ENCODE results near the gene AUTS2. TPM values are rescaled to one million over a fixed set of nuclear protein-coding genes. Genes with fewer than 3 reads are reported as not detected.

AUTS2 gene
- total RNA-seq, 2 donors from 2014 or later: 0.53 to 2.2 TPM

DNA sequence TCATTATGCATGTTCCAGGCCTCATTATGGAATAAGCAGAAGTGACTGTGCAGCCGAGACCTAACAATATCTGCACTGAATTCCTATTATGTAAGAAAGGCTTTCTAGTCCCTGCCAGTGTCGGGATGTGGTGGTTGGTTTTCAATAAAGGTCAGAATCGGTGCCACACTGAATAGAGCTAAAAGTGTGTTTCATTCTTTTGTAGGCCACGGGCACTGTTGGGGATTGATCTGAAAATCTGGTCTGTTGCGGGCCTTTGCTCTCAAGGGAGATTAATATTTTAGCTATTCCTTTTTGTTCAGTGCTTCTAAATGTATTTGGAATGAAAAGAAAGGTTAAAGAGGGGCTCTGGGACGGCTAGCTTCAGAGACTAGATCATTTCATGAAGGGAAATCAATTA lies 974.3 kb downstream of the AUTS2 start:
- H3K9me3 Mint-ChIP-seq: peaks cover 0 to 8% of the 10 kb centered on the region in 2 donors
- DNase-seq (ENCODE audit: low spot score in 2 of 2) (no peak), ATAC-seq (no peak)
- H3K27ac Mint-ChIP-seq: no peak overlapping the region
- no peaks in the 10 kb centered on the region for H3K36me3 Mint-ChIP-seq

DNA sequence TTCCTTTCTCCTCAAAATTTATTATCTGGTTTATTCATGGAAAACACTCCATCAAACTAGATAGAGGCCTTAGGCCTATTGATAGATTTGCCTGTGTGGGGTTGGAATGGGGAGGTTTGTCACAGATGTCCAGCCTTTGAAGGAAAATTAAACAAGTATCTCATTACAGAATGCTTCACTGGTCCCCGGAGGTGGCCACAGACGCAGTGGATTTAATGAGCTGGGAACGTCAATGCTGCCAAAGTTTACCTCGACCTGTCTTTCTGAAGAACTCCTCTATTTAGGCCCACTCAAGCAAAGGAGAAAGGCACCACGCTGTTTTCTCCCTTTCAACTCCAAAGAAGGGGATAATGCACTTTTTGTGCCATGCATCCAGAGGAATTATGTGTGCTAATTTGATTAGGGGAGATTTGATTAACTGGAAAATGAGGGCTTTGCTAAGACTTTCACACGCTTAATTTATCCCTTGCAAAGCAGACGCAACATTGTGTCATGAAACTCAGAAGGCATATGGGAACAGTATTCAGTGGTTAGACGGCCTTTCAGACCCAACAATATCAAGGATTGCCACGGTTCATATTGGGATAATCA lies 974.9 kb downstream of the AUTS2 start:
- ATAC-seq: no peak
- Mint-ChIP-seq H3K9me3 (peaks cover 0 to 8% of the 10 kb centered on the region in 2 donors), H3K27ac (no peak overlapping the region), H3K36me3 (no peaks in the 10 kb centered on the region)
- DNase-seq (ENCODE audit: low spot score in 2 of 2): no peak

DNA sequence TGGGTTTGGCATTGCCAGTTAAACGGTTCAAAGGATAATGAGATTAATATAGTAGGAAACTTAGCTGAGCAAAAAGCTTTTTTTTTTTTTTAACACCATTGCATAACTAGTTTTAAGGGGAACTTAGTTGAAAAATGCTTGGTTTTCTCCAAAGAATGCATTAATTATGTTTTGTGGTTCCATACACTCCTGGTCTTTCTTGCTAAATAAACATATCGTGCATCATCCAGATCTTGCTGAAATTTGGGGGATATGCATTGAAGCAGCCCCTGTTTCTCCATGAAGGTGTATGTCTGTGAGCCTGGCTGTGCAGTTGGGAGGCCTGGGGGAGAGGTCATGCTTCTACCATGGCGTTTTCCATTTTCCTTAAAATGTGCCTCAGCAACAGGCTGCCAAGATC lies 975.4 kb downstream of the AUTS2 start:
- Mint-ChIP-seq H3K36me3 (no peaks in the 10 kb centered on the region), H3K27ac (no peak overlapping the region), H3K9me3 (peaks cover 0 to 8% of the 10 kb centered on the region in 2 donors)
- no peak for DNase-seq (ENCODE audit: low spot score in 2 of 2)
- no peak for ATAC-seq

GRCh38 chr7:70574314-70574834 lies 976.1 kb downstream of the AUTS2 start:
- Mint-ChIP-seq H3K36me3 (no peaks in the 10 kb centered on the region), H3K27ac (no peak overlapping the region), H3K9me3 (peaks cover 0 to 8% of the 10 kb centered on the region in 2 donors)
- ATAC-seq (no peak), DNase-seq (ENCODE audit: low spot score in 2 of 2) (no peak)

DNA sequence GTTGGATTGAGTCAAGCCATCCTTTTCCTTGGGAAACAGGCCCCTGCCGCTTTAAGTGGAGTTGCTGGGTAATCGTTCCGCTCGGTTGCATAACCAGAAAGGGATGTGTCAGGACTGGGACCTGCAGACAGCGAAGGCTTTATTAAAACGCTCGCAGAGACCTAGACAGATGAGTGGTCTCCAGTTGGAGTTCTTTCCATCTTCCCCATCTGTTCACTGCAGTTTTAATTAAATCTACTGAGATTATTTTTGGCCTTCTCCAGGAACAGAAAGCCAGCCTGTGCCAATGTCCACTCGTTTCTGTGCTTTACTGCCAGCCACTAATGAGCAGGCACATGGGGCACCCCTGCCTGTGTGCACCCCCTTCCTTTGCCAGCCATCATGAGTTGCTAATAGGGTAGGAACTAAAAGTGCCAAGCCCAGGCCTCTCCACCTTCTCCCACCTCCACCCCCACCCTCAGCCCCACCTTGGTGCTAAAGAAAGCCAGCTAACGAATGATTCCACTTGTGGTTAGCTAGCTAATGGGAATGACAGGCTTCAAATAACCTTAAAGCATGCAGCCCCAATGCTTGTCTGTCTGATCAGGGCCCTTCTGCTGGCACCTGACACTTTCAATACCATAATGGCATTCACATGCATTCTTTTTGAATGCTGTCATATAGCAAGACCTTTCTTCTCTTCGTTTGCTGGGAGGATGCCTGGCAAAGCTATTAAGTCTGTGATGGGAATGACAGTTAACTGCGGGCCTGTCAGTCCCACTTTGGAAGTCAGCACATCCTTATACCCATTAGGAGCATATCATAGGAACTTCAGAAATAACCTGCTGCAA lies 976.9 kb downstream of the AUTS2 start:
- H3K9me3 Mint-ChIP-seq: peaks cover 0 to 11% of the 10 kb centered on the region in 2 donors
- H3K27ac Mint-ChIP-seq: no peak overlapping the region
- DNase-seq (ENCODE audit: low spot score in 2 of 2) (no peak), ATAC-seq (no peak)
- no peaks in the 10 kb centered on the region for H3K36me3 Mint-ChIP-seq

- H3K9me3 Mint-ChIP-seq: peaks cover 0 to 6% of the 10 kb centered on the region in 2 donors
- DNase-seq (ENCODE audit: low spot score in 2 of 2) (no peak), ATAC-seq (no peak)
- H3K36me3 Mint-ChIP-seq: no peaks in the 10 kb centered on the region
- no peak overlapping the region for H3K27ac Mint-ChIP-seq
These were observed 978.8 kb downstream of the AUTS2 start for GRCh38 chr7:70577078-70577477.

- no peak for ATAC-seq
- no peak for DNase-seq (ENCODE audit: low spot score in 2 of 2)
- peaks cover 0 to 6% of the 10 kb centered on the region in 2 donors for H3K9me3 Mint-ChIP-seq
- H3K36me3 Mint-ChIP-seq: no peaks in the 10 kb centered on the region
- no peak overlapping the region for H3K27ac Mint-ChIP-seq
These were observed 979.9 kb downstream of the AUTS2 start for GRCh38 chr7:70578131-70578530.

- no peaks in the 10 kb centered on the region for H3K36me3 Mint-ChIP-seq
- ATAC-seq (no peak), DNase-seq (ENCODE audit: low spot score in 2 of 2) (no peak)
- H3K9me3 Mint-ChIP-seq: peaks cover 0 to 6% of the 10 kb centered on the region in 2 donors
- no peak overlapping the region for H3K27ac Mint-ChIP-seq
These were observed 981.3 kb downstream of the AUTS2 start for GRCh38 chr7:70579397-70580097.

DNA sequence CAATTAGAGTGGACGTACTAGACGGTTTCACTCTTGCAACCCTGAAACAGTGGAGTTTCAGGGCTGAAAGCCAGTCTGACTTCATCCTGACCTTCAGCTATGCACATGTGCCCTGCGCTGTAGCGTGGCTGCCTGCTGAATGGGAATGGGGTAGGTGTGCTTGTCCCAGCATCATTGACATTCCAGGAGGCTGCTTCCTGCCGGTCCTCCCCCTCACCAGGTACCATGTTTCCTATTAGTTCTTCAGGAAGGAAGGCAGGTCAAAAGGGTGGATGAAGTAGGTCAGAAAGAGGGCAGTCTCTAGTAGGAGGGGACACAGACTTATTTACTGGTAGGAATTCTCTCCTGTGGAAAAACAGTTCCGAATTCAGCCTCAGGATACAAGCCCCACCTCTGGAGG lies 981.9 kb downstream of the AUTS2 start:
- no peaks in the 10 kb centered on the region for H3K36me3 Mint-ChIP-seq
- DNase-seq (ENCODE audit: low spot score in 2 of 2) (no peak), ATAC-seq (no peak)
- H3K27ac Mint-ChIP-seq: no peak overlapping the region
- H3K9me3 Mint-ChIP-seq: peaks cover 0 to 6% of the 10 kb centered on the region in 2 donors

- DNase-seq (ENCODE audit: low spot score in 2 of 2) (no peak), ATAC-seq (no peak)
- Mint-ChIP-seq H3K9me3 (peaks cover 0 to 6% of the 10 kb centered on the region in 2 donors), H3K36me3 (no peaks in the 10 kb centered on the region), H3K27ac (no peak overlapping the region)
These were observed 984.9 kb downstream of the AUTS2 start for GRCh38 chr7:70582927-70583895.

DNA sequence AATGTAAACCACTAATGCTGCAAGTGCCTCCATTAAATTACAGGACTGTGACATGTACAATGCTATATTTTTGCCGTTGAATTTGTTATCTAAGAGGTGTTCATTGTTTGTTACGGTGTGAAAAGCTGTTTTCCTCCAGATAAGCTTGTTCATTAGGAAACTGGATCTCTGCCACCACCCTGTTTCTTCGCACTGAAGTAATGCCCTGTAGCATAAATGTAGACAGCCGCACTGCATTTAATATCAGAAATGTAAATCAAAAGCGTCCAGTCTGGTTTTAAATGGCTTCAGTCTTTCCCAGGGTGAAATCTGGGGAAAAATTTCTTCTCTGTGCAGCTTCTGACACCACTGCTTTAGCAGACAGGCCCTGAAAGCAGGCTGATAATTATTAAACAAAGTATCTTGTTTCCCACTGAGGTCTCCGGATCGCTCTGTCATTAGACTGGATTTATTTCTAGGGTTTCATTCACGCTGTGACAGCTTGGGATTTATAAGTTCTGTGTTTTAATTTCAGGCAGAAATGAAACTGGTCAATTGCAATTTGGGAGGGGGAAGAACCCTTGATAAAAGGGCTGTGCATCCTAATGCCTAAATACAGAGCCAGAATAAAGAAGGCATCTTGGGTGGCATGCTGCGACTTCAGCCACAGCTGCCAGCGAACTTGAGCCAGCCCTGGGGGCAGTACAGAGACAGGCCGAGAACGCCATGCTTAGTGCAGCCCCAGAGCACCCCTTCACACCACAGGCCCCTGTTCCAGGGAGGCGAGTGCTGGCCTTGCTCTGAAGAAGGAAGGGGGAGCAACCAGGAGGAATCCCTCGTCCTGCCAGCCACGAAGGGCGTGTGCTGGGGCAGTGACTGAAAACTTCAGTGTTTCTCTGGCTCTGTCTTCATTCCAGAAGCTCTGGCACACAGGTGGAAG lies 985.9 kb downstream of the AUTS2 start:
- peaks cover 0 to 6% of the 10 kb centered on the region in 2 donors for H3K9me3 Mint-ChIP-seq
- H3K36me3 Mint-ChIP-seq: no peaks in the 10 kb centered on the region

GRCh38 chr7:70585071-70585470 lies 986.8 kb downstream of the AUTS2 start:
- no peak overlapping the region for H3K27ac Mint-ChIP-seq
- no peaks in the 10 kb centered on the region for H3K36me3 Mint-ChIP-seq
- DNase-seq (ENCODE audit: low spot score in 2 of 2) (no peak), ATAC-seq (no peak)
- peaks cover 0 to 3% of the 10 kb centered on the region in 2 donors for H3K9me3 Mint-ChIP-seq

More for the DNA sequence above, 985.9 kb downstream of the AUTS2 start:
- H3K27ac Mint-ChIP-seq: no peak overlapping the region
- DNase-seq (ENCODE audit: low spot score in 2 of 2) (no peak), ATAC-seq (no peak)

DNA sequence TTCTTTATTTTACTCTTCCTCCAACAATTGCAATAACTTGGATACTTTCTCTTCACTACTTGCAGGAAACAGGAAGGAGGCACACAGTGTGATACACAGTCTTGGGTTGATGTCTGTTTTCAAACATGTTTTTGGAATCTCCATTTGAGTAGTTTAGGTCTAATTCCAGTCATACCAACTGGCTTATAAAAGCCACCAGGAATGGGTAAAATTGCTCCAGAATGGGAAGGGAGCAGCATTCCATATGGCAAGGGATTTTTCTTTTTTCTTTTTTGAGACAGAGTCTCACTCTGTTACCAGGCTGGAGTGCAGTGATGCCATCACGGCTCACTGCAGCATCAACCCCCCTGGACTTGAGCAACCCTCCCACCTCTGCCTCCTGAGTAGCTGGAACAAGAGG lies 988.5 kb downstream of the AUTS2 start:
- Mint-ChIP-seq H3K27ac (no peak overlapping the region), H3K9me3 (peaks cover 0 to 3% of the 10 kb centered on the region in 2 donors), H3K36me3 (no peaks in the 10 kb centered on the region)
- DNase-seq (ENCODE audit: low spot score in 2 of 2) (no peak), ATAC-seq (no peak)

- Mint-ChIP-seq H3K27ac (no peak overlapping the region), H3K9me3 (peaks cover 0 to 3% of the 10 kb centered on the region in 2 donors), H3K36me3 (no peaks in the 10 kb centered on the region)
- DNase-seq (ENCODE audit: low spot score in 2 of 2): no peak
- no peak for ATAC-seq
These were observed 989.5 kb downstream of the AUTS2 start for GRCh38 chr7:70587739-70588138.

DNA sequence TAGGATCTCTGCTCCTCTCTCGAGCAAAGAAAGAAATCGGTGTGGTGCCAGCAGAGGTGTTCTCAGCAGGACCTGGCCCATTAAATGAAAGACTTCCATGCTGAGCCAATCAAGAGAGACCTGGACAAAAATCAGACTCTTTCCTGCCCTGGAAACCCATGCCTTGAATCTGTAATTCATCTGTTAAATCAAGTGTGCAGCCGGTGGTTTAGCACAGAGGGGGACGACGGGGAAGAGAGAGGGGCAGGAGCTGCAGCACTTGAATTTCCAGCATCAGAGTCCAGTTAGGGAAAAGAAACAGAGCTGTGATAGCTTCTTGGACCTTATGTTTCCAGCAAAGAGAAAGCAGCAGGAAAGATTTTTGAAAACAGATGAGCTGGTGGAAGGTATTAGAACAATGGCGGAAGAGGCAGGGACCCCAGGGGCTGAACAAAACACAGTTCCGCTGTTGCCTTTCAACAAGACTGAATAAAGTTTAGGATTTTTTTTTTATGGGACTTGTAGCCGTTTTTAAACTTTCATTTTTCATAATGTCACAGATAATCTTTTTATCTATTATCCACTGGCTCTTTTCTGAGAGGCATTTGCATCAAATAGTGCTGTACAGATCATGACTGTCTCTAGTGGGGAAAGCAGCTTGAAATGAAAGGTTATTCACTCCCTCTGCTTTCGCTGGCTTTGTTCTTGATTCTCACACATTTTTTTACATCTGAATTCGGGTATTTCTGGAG lies 990.1 kb downstream of the AUTS2 start:
- no peak for ATAC-seq
- Mint-ChIP-seq H3K36me3 (no peaks in the 10 kb centered on the region), H3K27ac (no peak overlapping the region), H3K9me3 (peaks cover 0 to 3% of the 10 kb centered on the region in 2 donors)
- no peak for DNase-seq (ENCODE audit: low spot score in 2 of 2)

Measured in activated naive CD4-positive, alpha-beta T cell treated with anti-CD3 and anti-CD28 coated beads, Interleukin-2, amount 50 U/mL, for 72 hours (primary cell).